ENCODE results near the gene RHO.
A peak's percentile ranks its signal among the peaks of the same experiment; 100 is the strongest.
"Not testable (repeated sequence)": the region's sequence is repeated elsewhere in the genome, so short reads cannot be mapped to it uniquely, and the experiment has no call there.

RHO gene

DNA sequence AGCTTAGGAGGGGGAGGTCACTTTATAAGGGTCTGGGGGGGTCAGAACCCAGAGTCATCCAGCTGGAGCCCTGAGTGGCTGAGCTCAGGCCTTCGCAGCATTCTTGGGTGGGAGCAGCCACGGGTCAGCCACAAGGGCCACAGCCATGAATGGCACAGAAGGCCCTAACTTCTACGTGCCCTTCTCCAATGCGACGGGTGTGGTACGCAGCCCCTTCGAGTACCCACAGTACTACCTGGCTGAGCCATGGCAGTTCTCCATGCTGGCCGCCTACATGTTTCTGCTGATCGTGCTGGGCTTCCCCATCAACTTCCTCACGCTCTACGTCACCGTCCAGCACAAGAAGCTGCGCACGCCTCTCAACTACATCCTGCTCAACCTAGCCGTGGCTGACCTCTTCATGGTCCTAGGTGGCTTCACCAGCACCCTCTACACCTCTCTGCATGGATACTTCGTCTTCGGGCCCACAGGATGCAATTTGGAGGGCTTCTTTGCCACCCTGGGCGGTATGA is at the start of gene RHO:
TSS of gene RHO (plus strand) at position 51 of the 512 bp plus-strand sequence. CDS start at position 146, 95 bp downstream.
- no peak for DNase-seq

DNA sequence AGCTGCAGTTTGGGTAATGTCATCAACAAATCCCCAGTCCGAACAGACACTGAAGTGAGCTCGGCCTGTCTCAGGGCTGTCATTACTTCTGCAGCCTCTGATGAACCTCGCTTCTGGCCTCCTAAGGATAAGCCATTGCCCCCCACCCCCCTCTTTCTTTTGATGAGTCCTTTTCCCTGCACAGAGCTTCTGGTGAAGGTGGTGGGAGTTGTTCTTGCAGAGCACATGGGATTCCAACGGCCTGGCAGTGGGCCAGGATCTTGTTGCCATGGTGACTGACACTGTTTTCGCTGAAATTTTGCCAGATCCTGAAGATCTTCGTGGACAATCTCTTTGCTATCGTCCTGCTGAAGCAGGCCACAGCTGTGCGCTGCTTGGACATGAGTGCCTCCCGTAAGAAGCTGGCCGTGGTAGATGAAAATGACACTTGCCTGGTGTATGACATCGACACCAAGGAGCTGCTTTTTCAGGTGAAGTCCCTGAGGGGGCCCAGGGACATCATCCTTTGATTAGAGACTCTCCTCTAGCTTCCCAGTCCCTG is 47.1 kb upstream of the RHO start:
- DNase-seq = not testable (repeated sequence)

DNA sequence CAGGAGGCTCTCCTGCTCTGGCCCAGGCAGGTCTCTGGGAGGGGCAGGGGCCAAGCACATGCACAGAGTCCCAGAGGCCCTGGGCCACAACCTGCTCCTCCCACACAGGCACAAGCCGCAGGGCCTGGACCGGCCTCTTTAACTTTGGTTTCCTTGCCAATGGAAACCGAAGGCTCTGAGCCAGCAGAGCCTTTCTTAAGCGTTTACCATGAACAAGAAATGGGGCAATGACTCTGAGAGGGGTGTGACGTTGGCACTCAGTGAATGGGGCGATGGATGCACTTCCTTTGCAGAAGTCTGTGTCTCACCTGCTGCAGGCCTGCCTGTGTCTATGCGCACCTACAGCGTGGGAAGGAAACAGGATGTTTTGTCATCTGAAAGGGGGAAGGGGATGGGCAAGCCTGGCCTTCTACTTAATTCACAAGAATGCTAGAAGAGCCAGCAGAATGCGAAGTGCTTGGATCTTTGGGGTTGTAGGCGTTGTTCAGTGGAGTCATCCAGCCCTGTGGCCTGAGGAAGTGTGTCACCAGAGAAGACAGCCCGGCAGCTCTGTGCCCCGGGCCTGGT is 46.6 kb upstream of the RHO start:
- DNase-seq = peak; percentile 50

DNA sequence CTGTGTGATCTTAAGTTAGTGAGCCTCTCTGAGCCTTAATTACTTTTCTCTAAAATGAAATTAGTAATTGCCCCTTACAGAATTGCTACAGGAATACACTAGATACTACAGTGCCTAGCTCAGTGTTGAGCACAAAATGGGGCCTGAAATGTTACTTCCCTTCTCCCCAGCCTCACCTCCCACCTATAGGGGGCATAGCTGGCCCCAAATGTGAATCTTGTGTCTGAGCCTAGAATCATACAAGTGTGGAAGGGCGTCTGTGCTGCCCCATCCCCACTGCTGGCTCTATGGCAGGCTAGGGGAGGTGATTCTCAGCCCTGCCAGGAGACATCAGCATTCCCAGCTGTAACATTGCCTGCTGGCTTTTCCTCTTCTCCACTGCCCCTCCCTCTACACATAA is 45.7 kb upstream of the RHO start:
- no peak for DNase-seq

GRCh38 chr3:129483870-129484269 is 44.6 kb upstream of the RHO start:
- no peak for DNase-seq

GRCh38 chr3:129485146-129485545 is 43.3 kb upstream of the RHO start:
- DNase-seq = not testable (repeated sequence)

DNA sequence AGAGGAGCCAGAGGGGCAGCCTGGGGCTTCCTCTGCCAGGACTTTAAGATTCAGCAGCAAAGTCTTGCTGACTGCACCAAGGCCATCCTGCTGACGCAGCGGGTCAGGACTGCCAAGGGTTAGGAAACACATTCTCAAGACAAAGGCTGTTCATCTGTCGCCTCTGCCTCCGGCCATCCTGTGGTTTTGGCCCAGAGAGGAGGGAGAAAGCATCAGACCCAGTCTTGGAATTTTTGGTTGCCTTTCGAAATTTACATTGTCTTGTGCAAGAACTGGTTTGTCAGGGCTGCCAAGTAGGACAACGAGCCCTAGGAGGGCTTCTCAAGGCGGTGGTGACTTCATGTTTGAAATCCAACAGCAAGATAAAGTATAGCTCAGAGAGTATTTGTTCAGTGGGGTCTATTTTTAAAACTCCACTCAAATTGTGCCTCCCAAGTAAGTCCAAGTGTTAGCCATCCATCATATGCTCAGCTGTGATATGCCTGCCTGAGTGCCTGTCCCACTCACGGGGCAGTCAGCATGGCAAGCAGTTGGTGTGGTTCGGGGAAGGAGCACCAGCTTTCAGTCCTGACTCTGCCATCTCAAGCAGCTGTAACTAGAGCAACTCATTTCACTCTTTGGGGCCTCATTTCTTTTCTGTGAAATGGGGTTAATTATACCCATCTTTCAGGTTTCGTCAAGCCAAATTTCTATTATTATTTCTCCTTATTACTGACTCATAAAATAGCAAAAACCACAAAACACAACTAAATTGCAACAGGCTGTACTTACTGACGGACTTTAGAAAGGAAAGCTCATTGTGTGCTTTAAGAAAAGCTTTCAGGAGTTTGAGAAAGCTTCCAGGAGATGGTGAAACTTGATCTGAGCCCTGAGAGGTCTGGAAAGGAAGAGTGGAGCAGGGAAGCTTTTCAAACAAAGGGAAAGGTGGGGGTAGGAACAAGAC is 42.4 kb upstream of the RHO start:
- DNase-seq = no peak

GRCh38 chr3:129486664-129487035 is 41.8 kb upstream of the RHO start:
- DNase-seq = no peak

DNA sequence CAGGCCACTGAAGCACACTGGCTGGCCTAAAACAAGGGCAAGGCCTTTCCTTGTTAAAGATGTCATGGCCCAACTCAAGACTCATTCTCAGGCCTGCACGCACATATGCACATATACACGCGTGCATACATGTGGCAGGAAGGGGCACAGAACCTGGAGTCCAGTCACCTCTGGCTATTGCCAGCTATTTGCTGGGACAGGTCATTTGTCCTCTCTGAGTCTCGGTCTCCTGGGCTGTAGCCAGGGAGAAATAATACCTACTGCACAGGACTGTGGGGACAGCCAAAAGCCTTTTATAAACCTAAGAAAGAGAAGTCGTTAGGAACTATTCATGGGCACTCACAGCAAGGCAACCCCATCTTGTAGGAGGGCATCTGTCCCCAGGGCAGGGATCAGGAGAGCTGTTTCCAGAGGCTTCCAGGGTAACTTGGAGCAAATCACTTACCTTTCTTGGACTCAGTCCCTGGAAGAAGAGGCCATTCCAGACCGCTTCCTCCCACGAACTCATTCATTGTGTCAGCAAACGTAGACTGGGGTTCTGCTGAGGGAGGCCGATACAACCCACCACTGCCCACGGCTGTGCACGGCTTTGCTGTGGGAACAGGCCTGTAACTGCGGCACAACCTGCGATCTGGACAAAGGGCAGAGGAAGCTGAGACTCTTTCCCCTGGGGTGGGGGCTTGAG is 41.1 kb upstream of the RHO start:
- no peak for DNase-seq

DNA sequence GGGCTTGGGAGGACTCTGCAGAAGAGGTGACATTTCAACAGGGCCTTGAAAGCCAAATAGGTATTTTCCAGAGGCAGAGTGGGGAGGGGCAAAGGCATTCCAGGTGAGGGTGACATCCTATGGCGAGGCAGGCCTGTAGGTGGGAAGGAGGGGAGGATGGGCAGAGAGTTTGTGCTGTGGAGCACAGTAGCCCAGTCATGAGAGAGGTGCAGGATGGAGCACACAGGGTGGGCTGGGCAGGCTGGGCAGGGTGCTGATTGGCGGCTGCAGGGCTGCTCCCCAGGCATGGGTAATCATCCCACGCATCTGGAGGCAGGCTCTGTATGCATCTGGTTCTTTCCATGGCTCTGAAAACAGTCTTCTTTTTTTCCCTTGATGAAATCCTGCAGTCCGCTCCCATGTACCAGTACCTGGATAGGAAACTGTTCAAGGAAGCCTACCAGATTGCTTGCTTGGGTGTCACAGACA is 40.5 kb upstream of the RHO start:
- not testable (repeated sequence) for DNase-seq

DNA sequence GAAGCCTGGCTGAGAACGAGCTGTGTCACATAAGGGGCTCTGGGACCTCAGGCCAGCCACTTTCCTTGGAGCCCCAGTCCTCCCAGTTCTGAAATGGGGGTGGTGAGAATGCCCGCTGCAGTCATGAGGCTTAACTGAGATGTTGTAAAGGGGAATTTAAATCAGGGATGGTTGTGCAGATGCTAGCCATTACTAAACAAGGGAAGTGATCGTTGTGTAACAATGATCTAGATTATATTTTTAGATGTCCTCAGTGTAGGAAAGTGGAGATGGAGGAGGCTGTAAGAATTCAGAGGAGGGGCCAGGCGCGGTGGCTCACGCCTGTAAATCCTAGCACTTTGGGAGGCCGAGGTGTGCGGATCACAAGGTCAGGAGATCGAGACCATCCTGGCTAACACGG is 39.2 kb upstream of the RHO start:
- DNase-seq = not testable (repeated sequence)

GRCh38 chr3:129490273-129490675 is 38.2 kb upstream of the RHO start:
- peak; percentile 55 for DNase-seq

GRCh38 chr3:129491077-129491476 is 37.4 kb upstream of the RHO start:
- not testable (repeated sequence) for DNase-seq

- DNase-seq = no peak
Measured at GRCh38 chr3:129491794-129492193, 36.6 kb upstream of the RHO start.

DNA sequence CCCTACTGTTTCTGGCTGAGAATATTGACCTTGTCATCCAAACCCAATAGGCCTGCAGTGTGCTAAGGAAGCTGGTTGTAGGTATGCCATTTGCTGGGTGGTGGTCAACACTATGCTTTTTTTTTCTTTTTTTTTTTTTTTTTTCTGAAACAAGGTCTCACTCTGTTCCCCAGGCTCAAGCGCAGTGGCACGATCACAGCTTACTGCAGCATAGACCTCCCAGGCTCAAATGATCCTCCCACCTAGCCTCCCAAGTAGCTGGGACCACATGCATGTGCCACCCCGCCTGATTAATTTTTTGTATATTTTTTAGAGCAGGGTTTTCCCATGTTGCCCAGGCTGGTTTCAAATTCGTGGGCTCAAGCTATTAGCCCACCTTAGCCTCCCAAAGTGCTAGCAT is 35.7 kb upstream of the RHO start:
- DNase-seq = no peak

DNA sequence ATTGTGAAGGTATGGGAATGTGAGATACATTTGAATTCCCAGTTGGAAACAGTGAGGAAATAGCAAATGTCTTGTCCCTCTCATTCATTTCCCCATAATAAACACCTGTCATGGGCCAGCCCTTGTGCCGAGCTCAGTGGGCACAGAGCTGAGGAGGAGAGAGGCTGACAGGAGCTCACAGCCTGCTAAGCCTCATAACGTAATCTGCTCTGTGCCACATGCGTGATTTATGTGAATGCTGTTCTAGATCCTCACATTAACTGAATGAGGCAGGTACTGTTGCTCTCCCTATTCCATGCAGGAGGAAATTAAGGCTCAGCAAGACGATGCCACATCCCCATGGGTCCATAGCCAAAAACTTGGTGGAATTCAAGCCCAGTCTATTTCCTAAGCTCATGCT is 35.2 kb upstream of the RHO start:
- no peak for DNase-seq

- DNase-seq = not testable (repeated sequence)
Measured at GRCh38 chr3:129494499-129494898, 33.9 kb upstream of the RHO start.

- not testable (repeated sequence) for DNase-seq
Measured at GRCh38 chr3:129495006-129495639, 33.3 kb upstream of the RHO start.

GRCh38 chr3:129497876-129498275 is 30.6 kb upstream of the RHO start:
- not testable (repeated sequence) for DNase-seq

GRCh38 chr3:129498603-129499488 is 29.6 kb upstream of the RHO start:
- not testable (repeated sequence) for DNase-seq

DNA sequence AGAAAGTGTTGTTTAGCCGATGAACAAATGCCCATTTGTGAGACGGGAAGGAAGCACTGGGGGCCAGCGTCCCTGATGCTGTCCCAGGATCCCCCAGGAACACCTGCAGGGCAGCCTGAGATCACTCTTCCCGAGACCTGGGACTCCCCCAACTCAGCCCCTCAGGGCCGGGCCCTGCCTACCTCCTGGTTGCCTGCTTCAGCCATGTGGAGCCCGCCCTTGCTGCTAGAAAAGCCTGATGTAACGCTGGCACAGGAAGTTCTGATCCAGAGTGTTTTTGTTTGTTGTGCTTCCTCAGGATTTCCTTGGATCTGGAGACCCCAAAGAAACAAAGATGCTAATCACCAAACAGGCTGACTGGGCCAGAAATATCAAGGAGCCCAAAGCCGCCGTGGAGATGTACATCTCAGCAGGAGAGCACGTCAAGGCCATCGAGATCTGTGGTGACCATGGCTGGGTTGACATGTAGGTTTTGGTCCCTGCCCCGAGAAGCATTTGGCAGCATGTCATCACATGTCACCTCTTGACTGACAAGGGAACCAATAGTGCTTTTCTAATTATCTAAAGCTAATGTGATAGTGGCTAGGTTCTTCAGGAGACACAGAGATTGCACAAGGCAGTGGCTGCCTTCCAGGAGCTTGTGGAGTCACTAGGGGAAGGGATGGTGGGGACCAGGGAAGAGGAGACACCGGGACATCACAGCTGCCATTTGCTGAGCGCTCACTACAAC is 28.7 kb upstream of the RHO start:
- DNase-seq = not testable (repeated sequence)
